Endothelial cell of umbilical vein (primary cell): Measurements from ENCODE around the gene LARP1. TPM values are rescaled to one million over a fixed set of nuclear protein-coding genes. Genes with fewer than 3 reads are reported as not detected.
"Not testable (repeated sequence)": the region's sequence is repeated elsewhere in the genome, so short reads cannot be mapped to it uniquely, and the experiment has no call there.

ENCODE experiments used
- BruUV-seq: library from RNA; stranded (reverse); fragments of 400-500 nt; replicated peaks from 2 replicates; lab custom pipeline; 2021; lab: Mats Ljungman, UMichigan
- CTCF ChIA-PET: fragments of 300-600, 350-600 bp; sonication (Branson Sonifier 250); formaldehyde crosslinking; loops from one replicate; lab custom pipeline; 2021; ENCODE audit warnings: antibody characterized with exemption, inconsistent platforms; lab: Charles Lee
- POLR2A ChIA-PET: fragments of 300-600, 350-600 bp; sonication (Branson Sonifier 250); formaldehyde crosslinking; loops from one replicate; lab custom pipeline; 2021; ENCODE audit warnings: antibody characterized with exemption, inconsistent platforms; lab: Charles Lee
- DNase-seq: peaks from one replicate; pipeline ENCODE4 v3.0.0-alpha.2; 2011; ENCODE audit warnings: low read depth, low spot score
- FAIRE-seq: peaks from 2 replicates; lab custom pipeline; 2011; peaks lifted over from hg19 to GRCh38; lab: Jason Lieb, UNC
- H2AFZ ChIP-seq: 2 replicates; pipeline ENCODE4 v1.6.0; 2012; ENCODE audit warnings: low read depth, low read length, control low read depth, inconsistent platforms
- H3K27ac ChIP-seq: 2 replicates; pipeline ENCODE4 v1.5.1; 2011; ENCODE audit warnings: low read depth, mild to moderate bottlenecking, control low read depth, low read length, moderate library complexity; ENCODE audit not compliant: insufficient read depth
- H3K27me3 ChIP-seq, 2 experiments: 2 replicates each; pipeline versions ENCODE4 v1.6.0 to v1.6.1; 2011; ENCODE audit warnings: low read length in 2 of 2, mixed read lengths in 1 of 2; ENCODE audit not compliant: control insufficient read depth in 2 of 2, insufficient read depth in 2 of 2
- H3K36me3 ChIP-seq, 2 experiments: 2 replicates in 1 of 2; 3 replicates in 1 of 2; pipeline ENCODE4 v1.5.1; 2011; ENCODE audit warnings: low read length in 2 of 2, mild to moderate bottlenecking in 1 of 2, moderate library complexity in 1 of 2; ENCODE audit not compliant: control insufficient read depth in 2 of 2, insufficient read depth in 2 of 2; ENCODE audit errors: extremely low read depth in 1 of 2
- H3K4me1 ChIP-seq: 3 replicates; pipeline ENCODE4 v1.5.1; 2011; ENCODE audit warnings: mild to moderate bottlenecking, low read length; ENCODE audit not compliant: control insufficient read depth, insufficient read depth; ENCODE audit errors: extremely low read depth
- H3K4me2 ChIP-seq: 2 replicates; pipeline ENCODE4 v1.6.1; 2011; ENCODE audit warnings: low read length, control low read depth, mixed read lengths; ENCODE audit not compliant: insufficient read depth
- H3K4me3 ChIP-seq, 3 experiments: fragments of 200-600 bp in 1 of 3; sonication (generic), shearing (Covaris generic) in 1 of 3; replicated peaks in 1 of 3; 2 replicates each; pipeline ENCODE4 v1.5.1; 2011 to 2016; ENCODE audit warnings: control low read depth in 3 of 3, low read length in 3 of 3, mild to moderate bottlenecking in 2 of 3, inconsistent platforms in 1 of 3, low read depth in 1 of 3, moderate library complexity in 1 of 3; ENCODE audit not compliant: insufficient read depth in 1 of 3
- H3K79me2 ChIP-seq: 2 replicates; pipeline ENCODE4 v1.6.0; 2012; ENCODE audit warnings: low read length, inconsistent platforms; ENCODE audit not compliant: control insufficient read depth, insufficient read depth
- H3K9ac ChIP-seq: replicated peaks from 2 replicates; pipeline ENCODE3; 2011; ENCODE audit warnings: low read length, control low read depth; ENCODE audit not compliant: insufficient read depth; ENCODE audit errors: extremely low read depth
- H3K9me1 ChIP-seq: replicated peaks from 3 replicates; pipeline ENCODE4 v1.6.0; 2011; ENCODE audit warnings: mild to moderate bottlenecking, low read length; ENCODE audit not compliant: control insufficient read depth, insufficient read depth; ENCODE audit errors: extremely low read depth
- H3K9me3 ChIP-seq: replicated peaks from 2 replicates; pipeline ENCODE4 v1.5.1; 2012; ENCODE audit warnings: low read length, inconsistent platforms; ENCODE audit not compliant: control insufficient read depth, insufficient read depth
- H4K20me1 ChIP-seq: replicated peaks from 2 replicates; pipeline ENCODE3; 2011; ENCODE audit warnings: mild to moderate bottlenecking, low read length; ENCODE audit not compliant: control insufficient read depth, insufficient read depth; ENCODE audit errors: extremely low read depth
- FOS ChIP-seq: IDR thresholded peaks from 2 replicates; pipeline ENCODE4 v1.6.1; 2011; ENCODE audit warnings: mild to moderate bottlenecking, low read length, moderate library complexity, borderline replicate concordance; ENCODE audit not compliant: insufficient read depth
- GATA2 ChIP-seq: IDR thresholded peaks from 2 replicates; pipeline ENCODE4 v1.7.0; 2011; ENCODE audit warnings: low read depth, mild to moderate bottlenecking, moderate library complexity, mixed read lengths, low read length; ENCODE audit not compliant: insufficient read length, insufficient read depth
- JUN ChIP-seq: IDR thresholded peaks from 2 replicates; pipeline ENCODE4 v1.6.1; 2011; ENCODE audit warnings: borderline replicate concordance, low read depth; ENCODE audit not compliant: insufficient read length, insufficient read depth
- MAX ChIP-seq: IDR thresholded peaks from 2 replicates; pipeline ENCODE4 v1.6.1; 2011; ENCODE audit not compliant: insufficient read depth, insufficient read length
- MYC ChIP-seq: IDR thresholded peaks from one replicate; pipeline ENCODE4 v1.6.1; 2011; ENCODE audit warnings: mild to moderate bottlenecking, low read depth, low read length
- POLR2A ChIP-seq: IDR thresholded peaks from 2 replicates; pipeline ENCODE4 v1.6.1; 2012; ENCODE audit warnings: low read depth, mild to moderate bottlenecking, control low read depth, low read length
- POLR2AphosphoS5 ChIP-seq: IDR thresholded peaks from 2 replicates; pipeline ENCODE4 v1.6.1; 2012; ENCODE audit warnings: low read depth, mild to moderate bottlenecking, control low read depth, low read length, moderate library complexity; ENCODE audit not compliant: insufficient read depth
- dilution Hi-C: fragments of 300-500 bp; cut with MboI; formaldehyde crosslinking; loops from one replicate; pipeline ENCODE4 v1.15.0; 2019; ENCODE audit warnings: low sequenced_read_pairs; ENCODE audit not compliant: extremely low pct_ligation_motif_present
- intact Hi-C: fragments of 100-400 bp; cut with micrococcal nuclease; formaldehyde crosslinking; loops from one replicate; pipeline ENCODE4 v1.10.0; 2022
- polyA plus RNA-seq, 4 experiments: library from polyadenylated mRNA; depleted of rRNA in 3 of 4; stranded (reverse) in 3 of 4; unstranded in 1 of 4; fragments of >200 nt; gene quantifications; 2 replicates each; pipeline versions ENCODE4 v1.2.1 to v1.2.3, GENCODE V29; 2011 to 2012; ENCODE audit warnings: missing spikeins in 1 of 4
- total RNA-seq: library from RNA; stranded (reverse); gene quantifications from 2 replicates; pipeline ENCODE4 v1.2.3, GENCODE V29; 2021
- TF ChIP-seq, protein P1 (sequence below), 2 donors: IDR thresholded peaks; 1 replicate in 1 of 2; 2 replicates in 1 of 2; pipeline ENCODE4 v1.5.1; 2011; ENCODE audit warnings: low read length in 2 of 2, mild to moderate bottlenecking in 2 of 2, moderate library complexity in 2 of 2, control low read depth in 1 of 2, inconsistent platforms in 1 of 2, low read depth in 1 of 2; ENCODE audit not compliant: insufficient read depth in 1 of 2; ENCODE audit errors: extremely low read depth in 1 of 2

Gene LARP1
- total and polyA plus RNA-seq, 2 donors (not counting 3 experiments of a cell fraction or from before 2014, with no cell fraction given), result 70.4 to 252 TPM

- Histone ChIP-seq H3K27ac (no peak overlapping the region), H3K4me3 (no peak overlapping the region), H3K27me3 (no peaks in the 10 kb centered on the region), H3K9ac (no peak overlapping the region), H3K79me2 (no peaks in the 10 kb centered on the region), H3K4me1 (peaks cover 5% of the 10 kb centered on the region), H3K9me1 (no peaks in the 10 kb centered on the region), H4K20me1 (no peaks in the 10 kb centered on the region), H3K36me3 (peaks cover 0 to 12% of the 10 kb centered on the region in 2 experiments), H2AFZ (no peak overlapping the region), H3K4me2 (no peak overlapping the region), H3K9me3 (no peaks in the 10 kb centered on the region)
- DNase-seq (no peak), FAIRE-seq (peak; percentile 8)
- POLR2A ChIA-PET, result no interaction called here
- intact Hi-C loops, result no loop called here
- dilution Hi-C loops, result no loop called here
- BruUV-seq, result no TSS peak
- CTCF ChIA-PET, result interaction anchor here (0.9 kb wide), 1 partner anchor 11 kb away, joined by 3 read pairs; no protein-coding TSS in a partner anchor
- no peak for TF ChIP-seq JUN
- no peak for TF ChIP-seq POLR2A
- TF ChIP-seq MAX, result no peak
- TF ChIP-seq GATA2, result no peak
- TF ChIP-seq MYC, result no peak
- no peak for TF ChIP-seq FOS
- TF ChIP-seq POLR2AphosphoS5, result no peak
- TF ChIP-seq, protein P1, sequence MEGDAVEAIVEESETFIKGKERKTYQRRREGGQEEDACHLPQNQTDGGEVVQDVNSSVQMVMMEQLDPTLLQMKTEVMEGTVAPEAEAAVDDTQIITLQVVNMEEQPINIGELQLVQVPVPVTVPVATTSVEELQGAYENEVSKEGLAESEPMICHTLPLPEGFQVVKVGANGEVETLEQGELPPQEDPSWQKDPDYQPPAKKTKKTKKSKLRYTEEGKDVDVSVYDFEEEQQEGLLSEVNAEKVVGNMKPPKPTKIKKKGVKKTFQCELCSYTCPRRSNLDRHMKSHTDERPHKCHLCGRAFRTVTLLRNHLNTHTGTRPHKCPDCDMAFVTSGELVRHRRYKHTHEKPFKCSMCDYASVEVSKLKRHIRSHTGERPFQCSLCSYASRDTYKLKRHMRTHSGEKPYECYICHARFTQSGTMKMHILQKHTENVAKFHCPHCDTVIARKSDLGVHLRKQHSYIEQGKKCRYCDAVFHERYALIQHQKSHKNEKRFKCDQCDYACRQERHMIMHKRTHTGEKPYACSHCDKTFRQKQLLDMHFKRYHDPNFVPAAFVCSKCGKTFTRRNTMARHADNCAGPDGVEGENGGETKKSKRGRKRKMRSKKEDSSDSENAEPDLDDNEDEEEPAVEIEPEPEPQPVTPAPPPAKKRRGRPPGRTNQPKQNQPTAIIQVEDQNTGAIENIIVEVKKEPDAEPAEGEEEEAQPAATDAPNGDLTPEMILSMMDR (IDR thresholded peaks at IDR 0.05; ENCODE audit: extremely low read depth in 1 of 2, insufficient read depth in 1 of 2, low read depth in 1 of 2, low read length in 2 of 2), result no peak
Observed at GRCh38 chr5:154834053-154834452, 78.9 kb downstream of the LARP1 start.

- dilution Hi-C loops, FAIRE-seq: not testable (repeated sequence)
Observed at GRCh38 chr5:154835701-154836052, 80.5 kb downstream of the LARP1 start.

More at GRCh38 chr5:154835701-154836052, 80.5 kb downstream of the LARP1 start:
- not testable (repeated sequence) for H3K36me3 ChIP-seq, H3K4me1 ChIP-seq, H3K9me3 ChIP-seq, H2AFZ ChIP-seq, BruUV-seq, H3K9ac ChIP-seq, DNase-seq, H3K9me1 ChIP-seq, H3K4me3 ChIP-seq, H3K79me2 ChIP-seq, H3K27me3 ChIP-seq, H3K27ac ChIP-seq, H3K4me2 ChIP-seq, H4K20me1 ChIP-seq
- ChIA-PET CTCF (interaction anchor here (0.9 to 1.3 kb wide), 2 partner anchors 15 to 19 kb away, joined by 3 read pairs; partner anchors contain the start of gene FAXDC2), POLR2A (interaction anchor here (0.7 to 2.6 kb wide), 2 partner anchors 12 to 22 kb away, joined by 8 to 9 read pairs; partner anchors contain the start of gene CNOT8)
- intact Hi-C loops, result loop anchor here (1.0 kb wide), 1 partner anchor 9 kb away; no protein-coding TSS in a partner anchor
